H9 (cell line): ENCODE data around the gene RERE. TPM values are rescaled to one million over a fixed set of nuclear protein-coding genes. Genes with fewer than 3 reads are reported as not detected.

Experiments
- DNase-seq: peaks from one replicate; pipeline ENCODE4 v3.0.0-alpha.2; 2017
- H2AFZ ChIP-seq: one replicate; pipeline ENCODE4 v1.6.1; 2013; ENCODE audit warnings: mild to moderate bottlenecking, low read length, control low read depth, moderate library complexity
- H2AK5ac ChIP-seq: 2 replicates; pipeline ENCODE4 v1.6.1; 2013; ENCODE audit warnings: low read length, control low read depth, mixed read lengths; ENCODE audit not compliant: insufficient read length
- H2BK120ac ChIP-seq: one replicate; pipeline ENCODE4 v1.6.1; 2013; ENCODE audit warnings: low read depth, mild to moderate bottlenecking, low read length, control low read depth, inconsistent platforms; ENCODE audit not compliant: poor library complexity, severe bottlenecking
- H2BK12ac ChIP-seq: 2 replicates; pipeline ENCODE4 v1.6.1; 2013; ENCODE audit warnings: low read length, control low read depth, mixed read lengths, low read depth; ENCODE audit not compliant: insufficient read length
- H2BK15ac ChIP-seq: 2 replicates; pipeline ENCODE4 v1.6.1; 2013; ENCODE audit warnings: low read depth, low read length, control low read depth
- H2BK20ac ChIP-seq: one replicate; pipeline ENCODE4 v1.6.1; 2013; ENCODE audit warnings: low read depth, mild to moderate bottlenecking, low read length, control low read depth, inconsistent platforms; ENCODE audit not compliant: poor library complexity, severe bottlenecking
- H2BK5ac ChIP-seq: 2 replicates; pipeline ENCODE4 v1.6.1; 2013; ENCODE audit warnings: low read length, control low read depth, mixed read lengths; ENCODE audit not compliant: insufficient read length
- H3K14ac ChIP-seq: 2 replicates; pipeline ENCODE4 v1.6.1; 2013; ENCODE audit warnings: low read length, control low read depth; ENCODE audit not compliant: insufficient read depth
- H3K18ac ChIP-seq: 2 replicates; pipeline ENCODE4 v1.6.1; 2013; ENCODE audit warnings: low read depth, mild to moderate bottlenecking, mixed read lengths, low read length, control low read depth; ENCODE audit not compliant: insufficient read length
- H3K23ac ChIP-seq: 2 replicates; pipeline ENCODE4 v1.6.1; 2013; ENCODE audit warnings: low read length, control low read depth, mixed read lengths, low read depth; ENCODE audit not compliant: insufficient read length
- H3K23me2 ChIP-seq: 2 replicates; pipeline ENCODE4 v1.6.1; 2013; ENCODE audit warnings: low read depth, mild to moderate bottlenecking, mixed read lengths, low read length, control low read depth; ENCODE audit not compliant: insufficient read length, poor library complexity, severe bottlenecking
- H3K27ac ChIP-seq: 2 replicates; pipeline ENCODE4 v1.5.1; 2013; ENCODE audit warnings: low read length, control low read depth, mixed read lengths, low read depth; ENCODE audit not compliant: insufficient read length
- H3K27me3 ChIP-seq: 2 replicates; pipeline ENCODE4 v1.6.1; 2013; ENCODE audit warnings: low read length, control low read depth, inconsistent platforms; ENCODE audit not compliant: insufficient read depth
- H3K4ac ChIP-seq: 2 replicates; pipeline ENCODE4 v1.6.1; 2013; ENCODE audit warnings: low read depth, mild to moderate bottlenecking, control low read depth, inconsistent platforms, low read length, moderate library complexity
- H3K4me1 ChIP-seq: 2 replicates; pipeline ENCODE4 v1.6.1; 2013; ENCODE audit warnings: low read length, control low read depth, inconsistent platforms; ENCODE audit not compliant: insufficient read depth
- H3K4me2 ChIP-seq: 2 replicates; pipeline ENCODE4 v1.6.1; 2013; ENCODE audit warnings: low read length, control low read depth, mixed read lengths; ENCODE audit not compliant: insufficient read length, insufficient read depth
- H3K56ac ChIP-seq: 2 replicates; pipeline ENCODE4 v1.6.1; 2013; ENCODE audit warnings: low read depth, mild to moderate bottlenecking, mixed read lengths, low read length, control low read depth; ENCODE audit not compliant: insufficient read length
- H3K79me1 ChIP-seq: 2 replicates; pipeline ENCODE4 v1.6.1; 2013; ENCODE audit warnings: low read depth, mild to moderate bottlenecking, moderate library complexity, low read length, control low read depth, inconsistent platforms; ENCODE audit not compliant: insufficient read depth, poor library complexity, severe bottlenecking
- H3K79me2 ChIP-seq: 2 replicates; pipeline ENCODE4 v1.6.1; 2013; ENCODE audit warnings: low read length, control low read depth, inconsistent platforms; ENCODE audit not compliant: insufficient read depth
- H3K9ac ChIP-seq: 2 replicates; pipeline ENCODE4 v1.6.1; 2013; ENCODE audit warnings: low read length, control low read depth, mixed read lengths; ENCODE audit not compliant: insufficient read length; ENCODE audit errors: extremely low read depth
- H3K9me3 ChIP-seq: one replicate; pipeline ENCODE4 v1.6.1; 2013; ENCODE audit warnings: low read depth, low read length, inconsistent platforms; ENCODE audit not compliant: control insufficient read depth
- H3T11ph ChIP-seq: one replicate; pipeline ENCODE4 v1.6.1; 2013; ENCODE audit warnings: mild to moderate bottlenecking, low read length, control low read depth, inconsistent platforms
- H4K20me1 ChIP-seq: one replicate; pipeline ENCODE4 v1.6.1; 2013; ENCODE audit not compliant: control insufficient read depth, insufficient read length, insufficient read depth
- H4K5ac ChIP-seq: 2 replicates; pipeline ENCODE4 v1.6.1; 2013; ENCODE audit warnings: low read depth, mild to moderate bottlenecking, mixed read lengths, low read length, control low read depth; ENCODE audit not compliant: insufficient read length
- H4K8ac ChIP-seq: replicated peaks from 2 replicates; pipeline ENCODE4 v1.6.1; 2013; ENCODE audit warnings: low read length, control low read depth, mixed read lengths, low read depth; ENCODE audit not compliant: insufficient read length
- H4K91ac ChIP-seq: 2 replicates; pipeline ENCODE4 v1.6.1; 2013; ENCODE audit warnings: low read depth, mild to moderate bottlenecking, moderate library complexity, mixed read lengths, low read length, control low read depth; ENCODE audit not compliant: insufficient read length
- H3K27ac Mint-ChIP-seq, 3 experiments: 2 replicates in 2 of 3; 3 replicates in 1 of 3; pipeline ENCODE4 v1.8.0; 2020 to 2021; ENCODE audit warnings: mixed read lengths in 3 of 3, mild to moderate bottlenecking in 1 of 3, moderate library complexity in 1 of 3
- H3K27me3 Mint-ChIP-seq: 2 replicates; pipeline ENCODE4 v1.8.0; 2021; ENCODE audit warnings: low read depth, mild to moderate bottlenecking, moderate library complexity, mixed read lengths
- H3K36me3 Mint-ChIP-seq, 3 experiments: 2 replicates in 2 of 3; 3 replicates in 1 of 3; pipeline ENCODE4 v1.8.0; 2020 to 2021; ENCODE audit warnings: low read depth in 3 of 3, mixed read lengths in 3 of 3; ENCODE audit not compliant: insufficient read depth in 1 of 3
- H3K4me1 Mint-ChIP-seq, 2 experiments: 2 replicates each; pipeline ENCODE4 v1.8.0; 2020; ENCODE audit warnings: mixed read lengths in 2 of 2
- H3K4me3 Mint-ChIP-seq, 2 experiments: 2 replicates in 1 of 2; 3 replicates in 1 of 2; pipeline ENCODE4 v1.8.0; 2020 to 2021; ENCODE audit warnings: mild to moderate bottlenecking in 2 of 2, mixed read lengths in 2 of 2, moderate library complexity in 1 of 2
- H3K9me3 Mint-ChIP-seq, 2 experiments: 2 replicates in 1 of 2; 3 replicates in 1 of 2; pipeline ENCODE4 v1.8.0; 2020; ENCODE audit warnings: mild to moderate bottlenecking in 2 of 2, mixed read lengths in 2 of 2, moderate library complexity in 1 of 2
- CTCF ChIP-seq: fragments of 200-600 bp; sonication (generic); conservative IDR thresholded peaks from 3 replicates; pipeline ENCODE4 v1.8.0; 2021; ENCODE audit warnings: antibody characterized with exemption, mild to moderate bottlenecking
- WGBS: extraction: QIAGEN DNeasy Blood & Tissue Kit; methylation state at CpG from one replicate; pipeline ENCODE4 v1.1.7; 2013; ENCODE audit warnings: missing lambda C conversion rate, low lambda C conversion rate, mixed read lengths; ENCODE audit not compliant: insufficient read length; ENCODE audit errors: extremely low coverage; 5-methylcytosine and 5-hydroxymethylcytosine counted together
- total RNA-seq: library from RNA; stranded (reverse); gene quantifications from 2 replicates; pipeline ENCODE4 v1.2.1, GENCODE V29; 2021

RERE gene
- total RNA-seq, 1 experiment from 2014 or later = 103 TPM

DNA sequence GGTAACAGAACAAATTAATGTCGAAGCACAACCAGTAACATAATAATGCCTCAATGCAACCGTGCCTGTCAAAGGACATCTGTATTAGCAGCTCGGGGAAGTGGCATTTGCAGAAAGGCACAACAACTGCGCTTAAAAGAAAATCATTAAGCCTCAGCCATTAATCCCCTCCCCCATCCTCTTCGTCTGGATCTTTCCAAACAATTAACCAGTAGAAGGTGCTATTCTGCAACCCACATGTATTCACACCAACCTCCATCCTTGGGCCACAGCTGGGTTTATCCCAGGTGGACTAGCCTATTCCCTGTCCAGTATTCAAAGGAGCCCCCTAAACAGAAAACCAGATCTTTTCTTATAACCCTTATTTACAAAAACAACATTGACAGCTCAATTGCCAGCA is 2.6 kb downstream of the RERE start:
- Histone ChIP-seq H3K79me2 (peaks cover 28% of the 10 kb centered on the region; the same call in 1 of the 2 replicates), H2BK20ac (no peak overlapping the region), H2AK5ac (no peak overlapping the region), H2BK12ac (no peak overlapping the region), H3K23me2 (peaks cover 4% of the 10 kb centered on the region), H3K56ac (no peak overlapping the region), H3T11ph (no peak overlapping the region), H2BK120ac (no peak overlapping the region), H4K91ac (no peak overlapping the region), H2AFZ (no peak overlapping the region), H3K9ac (no peak overlapping the region), H3K18ac (no peak overlapping the region), H3K9me3 (no peaks in the 10 kb centered on the region), H3K27me3 (no peaks in the 10 kb centered on the region), H3K4ac (no peak overlapping the region), H3K4me1 (peaks cover 10% of the 10 kb centered on the region; the same call in 1 of the 2 replicates), H2BK5ac (no peak overlapping the region), H3K4me2 (peak overlapping the region; percentile 36), H3K27ac (no peak overlapping the region), H3K79me1 (peaks cover 10% of the 10 kb centered on the region), H4K8ac (no peak overlapping the region), H4K5ac (no peak overlapping the region), H4K20me1 (no peaks in the 10 kb centered on the region), H3K14ac (no peak overlapping the region), H3K23ac (no peak overlapping the region), H2BK15ac (no peak overlapping the region)
- no peak for DNase-seq
- Mint-ChIP-seq H3K9me3 (no peaks in the 10 kb centered on the region; a peak in 1 of 5 replicates), H3K4me1 (peaks cover 37 to 39% of the 10 kb centered on the region in 2 experiments), H3K27me3 (no peaks in the 10 kb centered on the region), H3K4me3 (peak overlapping the region; percentile 29 to 67), H3K27ac (no peak overlapping the region; a peak in 1 of 7 replicates), H3K36me3 (no peaks in the 10 kb centered on the region)
- peak; percentile 53 for TF ChIP-seq CTCF
- WGBS = no CpG with 5 or more reads among the region's 5 CpGs
